Motor neuron (in vitro differentiated cells): ENCODE data around the gene CYB561A3. TPM values are rescaled to one million over a fixed set of nuclear protein-coding genes. Genes with fewer than 3 reads are reported as not detected.

Experiments used
- ATAC-seq, 8 experiments: fragments of 200-7000 bp; cut with Tn5 transposase; replicated peaks in 6 of 8; 2 replicates each; pipeline ENCODE4 v1.8.0; 2021; ENCODE audit warnings: mild to moderate bottlenecking in 8 of 8, moderate library complexity in 8 of 8
- H3K27ac ChIP-seq, 2 donors: fragments of 250-450 bp; sonication (Bioruptor Pico); 2 replicates each; pipeline ENCODE4 v1.9.0; 2021; ENCODE audit warnings: antibody characterized with exemption in 2 of 2, mild to moderate bottlenecking in 2 of 2, moderate library complexity in 1 of 2
- H3K4me1 ChIP-seq, 2 donors: fragments of 250-450 bp; sonication (Bioruptor Pico); replicated peaks in 1 of 2; 2 replicates each; pipeline ENCODE4 v1.6.1; 2021; ENCODE audit warnings: antibody characterized with exemption in 2 of 2, mild to moderate bottlenecking in 2 of 2, moderate library complexity in 1 of 2
- H3K4me3 ChIP-seq, 5 donors: fragments of 250-450 bp; sonication (Bioruptor Pico); 2 replicates each; pipeline ENCODE4 v1.9.0; 2021; ENCODE audit warnings: antibody characterized with exemption in 5 of 5, mild to moderate bottlenecking in 5 of 5, moderate library complexity in 4 of 5
- WGBS, 10 experiments: fragments of 450-650 bp; shearing (Covaris generic); methylation state at CpG; one replicate each; pipeline ENCODE4 v1.0.0; 2022; 5-methylcytosine and 5-hydroxymethylcytosine counted together
- in situ Hi-C, 9 experiments: fragments of 400-800 bp; cut with MboI; loops; one replicate each; pipeline ENCODE4 v1.15.0; 2021; ENCODE audit warnings: low sequenced_read_pairs in 9 of 9, low pct_unique_long_range_greater_than_20kb in 2 of 9; ENCODE audit not compliant: unreplicated experiment in 9 of 9
- total RNA-seq, 8 experiments: library from RNA; unstranded; fragments of 300-600 nt; gene quantifications; 2 replicates each; pipeline versions ENCODE4 v1.2.3 to v1.2.4, GENCODE V29; 2022

CYB561A3 gene
- total RNA-seq, 8 experiments from 2014 or later = 8.0 to 56.3 (median 16.8) TPM

DNA sequence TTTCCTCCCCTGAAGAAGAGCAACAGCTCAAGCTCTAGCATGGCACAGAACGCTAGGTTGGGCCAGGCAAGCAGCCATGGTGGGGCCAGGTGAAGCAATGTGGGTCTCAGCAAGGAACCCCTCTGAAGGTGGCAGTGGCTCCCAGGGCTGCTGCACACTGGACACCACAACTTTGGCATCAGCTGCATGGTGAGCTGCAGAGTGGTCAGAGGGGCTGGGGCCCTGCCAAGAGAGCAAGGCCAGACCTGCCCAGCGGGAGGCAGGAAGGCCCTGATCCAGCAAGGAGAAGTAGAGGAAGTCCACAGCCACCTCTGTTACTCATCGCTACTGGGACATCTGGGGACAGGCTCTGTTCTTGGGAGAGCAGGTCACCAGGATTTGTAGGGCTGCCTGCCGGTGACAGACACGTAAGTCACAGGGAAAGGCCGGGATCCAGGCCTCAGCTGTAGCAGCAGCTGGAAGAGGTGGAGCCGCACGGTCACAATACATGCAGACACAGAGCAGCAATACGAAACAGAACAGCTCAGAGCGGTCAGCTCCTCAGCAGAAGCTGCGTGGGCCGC, 12.4 kb downstream of the CYB561A3 start:
- Histone ChIP-seq H3K27ac (peak overlapping the region; percentile 67 to 85), H3K4me3 (no peak overlapping the region), H3K4me1 (peaks cover 2 to 8% of the 10 kb centered on the region in 2 donors)
- peak in 5 of 8 experiments; percentile 3 to 86 (median 77) for ATAC-seq
- 60 to 100% (median 70%) methylated on average over 1 to 8 of the region's 12 CpGs; no CpG with 5 or more reads in 6 of the 10 experiments for WGBS, 10 experiments
- in situ Hi-C loops = loop anchor here in 1 of 9 experiments (25.0 kb wide), 1 partner anchor 288 kb away; no protein-coding TSS in a partner anchor

DNA sequence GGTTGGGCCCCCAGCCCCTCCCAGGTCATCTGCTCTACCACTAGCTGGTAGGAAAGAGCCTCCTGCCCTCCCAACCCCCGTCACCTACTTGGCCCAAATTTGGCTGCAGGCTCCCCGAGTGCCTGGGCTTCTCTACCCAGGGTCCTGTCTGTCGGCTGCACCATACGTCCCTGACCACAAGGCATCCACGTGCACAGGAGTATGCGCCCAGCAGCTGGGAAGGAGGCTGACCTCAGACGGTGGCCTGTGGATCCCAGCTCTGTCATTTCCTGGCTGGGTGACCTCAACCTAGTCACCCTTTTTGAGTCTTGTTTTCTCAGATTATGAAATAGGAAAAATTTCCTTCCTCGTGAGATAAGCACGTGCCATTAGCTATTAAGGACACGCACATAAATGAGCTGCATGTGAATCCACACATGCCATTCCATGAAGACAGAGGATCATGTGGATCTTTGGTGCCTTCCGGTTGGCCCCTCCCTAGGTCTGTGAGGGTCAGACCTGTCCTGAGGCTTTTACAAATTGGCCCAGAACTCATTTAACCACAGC, 13.7 kb downstream of the CYB561A3 start:
- in situ Hi-C loops = loop anchor here in 1 of 9 experiments (25.0 kb wide), 1 partner anchor 289 kb away; no protein-coding TSS in a partner anchor
- no peak overlapping the region for H3K4me3 ChIP-seq
- WGBS, 10 experiments = 70 to 100% (median 93%) methylated on average over 1 to 4 of the region's 11 CpGs; no CpG with 5 or more reads in 5 of the 10 experiments
- peaks cover 2 to 8% of the 10 kb centered on the region in 2 donors for H3K4me1 ChIP-seq
- H3K27ac ChIP-seq = no peak overlapping the region
- no peak for ATAC-seq

DNA sequence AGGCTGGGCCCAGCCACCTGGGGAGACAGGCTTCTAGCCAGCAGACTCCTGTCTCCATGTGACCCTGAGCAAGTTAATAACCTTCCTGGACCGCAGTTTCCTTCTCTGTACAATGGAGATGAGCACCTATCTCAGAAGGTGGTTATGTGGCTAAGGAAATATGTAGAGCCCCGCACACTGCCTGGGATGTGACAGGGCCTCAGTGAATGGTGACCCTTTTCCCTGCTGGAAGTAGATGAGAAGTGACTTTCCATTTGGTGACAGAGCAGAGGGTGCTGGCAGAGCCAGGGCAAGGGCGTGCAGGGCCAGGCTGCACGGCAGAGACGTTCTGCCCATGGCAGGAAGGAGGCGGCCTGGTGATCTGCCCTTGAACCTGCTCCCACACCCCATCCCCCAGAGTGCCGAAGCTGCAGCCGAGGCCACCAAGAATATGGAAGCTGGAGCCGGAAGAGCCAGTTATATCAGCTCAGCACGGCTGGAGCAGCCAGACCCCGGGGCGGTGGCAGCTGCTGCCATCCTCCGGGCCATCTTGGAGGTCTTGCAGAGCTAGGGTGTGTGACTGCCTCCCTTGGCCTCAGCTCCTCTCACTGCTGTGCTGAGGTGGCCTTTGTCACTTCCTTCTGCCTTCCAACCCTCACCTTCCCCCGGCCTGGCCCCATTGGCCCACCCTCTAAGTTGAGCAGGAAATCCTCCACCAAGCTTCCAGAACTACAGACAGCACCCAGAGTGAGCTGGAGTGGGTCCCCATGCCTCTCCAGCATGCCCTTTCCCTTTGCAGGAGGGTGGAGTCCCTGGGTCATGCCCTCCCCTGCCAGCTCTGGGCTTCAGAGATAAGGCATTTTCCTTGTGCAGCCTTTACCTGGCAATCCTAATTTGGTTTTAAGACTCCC, 15.5 kb downstream of the CYB561A3 start:
- no peak overlapping the region for H3K4me3 ChIP-seq
- no peak for ATAC-seq
- H3K4me1 ChIP-seq = peaks cover 2 to 8% of the 10 kb centered on the region in 2 donors
- no peak overlapping the region for H3K27ac ChIP-seq
- in situ Hi-C loops = loop anchor here in 1 of 9 experiments (25.0 kb wide), 1 partner anchor 291 kb away; no protein-coding TSS in a partner anchor
- WGBS, 10 experiments = 60 to 100% (median 95%) methylated on average over 1 to 6 of the region's 14 CpGs; no CpG with 5 or more reads in 3 of the 10 experiments

DNA sequence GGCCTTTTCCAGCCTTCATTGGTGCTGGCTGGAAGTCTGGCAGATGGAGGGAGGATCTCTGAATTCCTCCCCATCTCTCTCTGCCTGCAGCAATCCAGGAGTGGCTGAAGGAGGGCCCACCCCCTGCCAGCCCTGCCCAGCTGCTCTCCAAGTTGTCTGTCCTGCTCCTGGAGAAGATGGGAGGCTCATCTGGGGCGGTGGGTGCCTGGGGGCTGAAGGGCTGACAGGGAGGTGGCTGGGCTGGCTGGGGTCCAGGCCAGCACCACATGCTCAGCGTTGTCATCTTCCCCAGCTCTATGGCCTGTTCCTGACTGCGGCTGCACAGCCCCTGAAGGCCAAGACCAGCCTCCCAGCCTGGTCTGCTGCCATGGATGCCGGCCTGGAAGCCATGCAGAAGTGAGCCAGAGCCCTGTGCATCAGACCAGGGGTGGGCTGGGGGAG, 16.5 kb downstream of the CYB561A3 start:
- WGBS, 10 experiments = 0 to 80% (median 23%) methylated on average over 1 to 3 of the region's 4 CpGs; no CpG with 5 or more reads in 5 of the 10 experiments
- peak overlapping the region; percentile 45 to 69 for H3K27ac ChIP-seq
- ATAC-seq = peak; percentile 54 to 97 (median 76)
- no peak overlapping the region for H3K4me3 ChIP-seq
- H3K4me1 ChIP-seq = peaks cover 2 to 8% of the 10 kb centered on the region in 2 donors
- in situ Hi-C loops = loop anchor here in 1 of 9 experiments (25.0 kb wide), 1 partner anchor 292 kb away; no protein-coding TSS in a partner anchor

GRCh38 chr11:61343792-61344745, 17.6 kb downstream of the CYB561A3 start:
- Histone ChIP-seq H3K4me1 (no peaks in the 10 kb centered on the region), H3K4me3 (no peak overlapping the region), H3K27ac (peak overlapping the region in 1 of 2 donors; percentile 69)
- WGBS, 10 experiments = 88 to 97% (median 90%) methylated on average over 3 to 13 of the region's 29 CpGs; no CpG with 5 or more reads in 4 of the 10 experiments
- in situ Hi-C loops = loop anchor here in 1 of 9 experiments (25.0 kb wide), 1 partner anchor 293 kb away; no protein-coding TSS in a partner anchor
- no peak for ATAC-seq

DNA sequence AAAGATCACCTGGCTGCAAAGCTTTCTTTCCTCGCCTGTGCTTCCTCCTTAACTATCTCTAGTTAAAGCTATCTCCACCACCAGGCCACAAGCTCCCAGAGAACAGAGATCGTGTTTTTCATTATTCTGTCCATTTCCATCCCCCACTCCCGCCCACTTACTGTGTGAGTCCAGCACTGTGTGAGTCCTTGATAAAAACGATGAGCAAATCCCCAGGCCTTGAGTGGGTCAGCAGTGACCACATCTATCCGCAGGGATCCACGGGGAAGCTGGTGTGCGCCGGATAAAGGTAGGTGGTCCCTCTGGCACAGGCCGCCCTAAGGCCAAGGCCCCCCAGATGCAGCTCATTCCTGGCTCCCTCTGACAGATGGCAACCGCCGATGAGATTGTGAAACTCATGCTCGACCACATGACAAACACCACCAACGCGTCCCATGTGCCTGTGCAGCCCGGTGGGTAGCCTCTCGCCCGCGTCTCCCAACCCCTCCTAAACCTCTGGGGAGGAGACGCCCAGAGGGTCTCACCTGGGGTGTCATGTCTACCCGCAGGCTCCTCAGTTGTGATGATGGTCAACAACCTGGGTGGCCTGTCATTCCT, 19.4 kb downstream of the CYB561A3 start:
- no peaks in the 10 kb centered on the region for H3K4me1 ChIP-seq
- no peak overlapping the region for H3K4me3 ChIP-seq
- in situ Hi-C loops = loop anchor here in 1 of 9 experiments (25.0 kb wide), 1 partner anchor 295 kb away; no protein-coding TSS in a partner anchor
- no peak overlapping the region for H3K27ac ChIP-seq
- WGBS, 10 experiments = 45 to 100% (median 88%) methylated on average over 1 to 9 of the region's 20 CpGs; no CpG with 5 or more reads in 3 of the 10 experiments
- no peak for ATAC-seq

DNA sequence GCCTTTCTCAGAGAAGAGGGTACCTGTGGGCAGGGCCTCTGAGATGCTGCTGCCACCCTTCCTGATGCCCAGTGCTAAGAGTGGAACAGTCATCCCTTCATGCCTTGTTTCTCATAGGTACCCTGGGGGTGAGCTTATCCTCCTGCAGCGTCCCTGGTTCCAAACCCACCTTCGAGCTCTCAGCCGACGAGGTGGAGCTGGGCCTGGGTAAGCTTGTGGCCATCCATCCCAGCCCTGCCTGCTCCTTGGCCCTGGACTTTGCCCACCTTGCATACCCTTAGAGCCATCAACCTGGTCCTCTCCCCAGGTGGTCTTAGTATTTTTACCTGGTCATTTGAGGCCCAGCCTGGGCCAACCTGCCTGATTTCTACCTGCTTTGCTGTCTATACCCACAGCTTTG, 20.0 kb downstream of the CYB561A3 start:
- Histone ChIP-seq H3K27ac (no peak overlapping the region), H3K4me3 (no peak overlapping the region), H3K4me1 (peaks cover under 1 to 2% of the 10 kb centered on the region in 2 donors)
- no peak for ATAC-seq
- in situ Hi-C loops = loop anchor here in 1 of 9 experiments (25.0 kb wide), 1 partner anchor 296 kb away; no protein-coding TSS in a partner anchor
- WGBS, 10 experiments = no CpG with 5 or more reads among the region's 4 CpGs

DNA sequence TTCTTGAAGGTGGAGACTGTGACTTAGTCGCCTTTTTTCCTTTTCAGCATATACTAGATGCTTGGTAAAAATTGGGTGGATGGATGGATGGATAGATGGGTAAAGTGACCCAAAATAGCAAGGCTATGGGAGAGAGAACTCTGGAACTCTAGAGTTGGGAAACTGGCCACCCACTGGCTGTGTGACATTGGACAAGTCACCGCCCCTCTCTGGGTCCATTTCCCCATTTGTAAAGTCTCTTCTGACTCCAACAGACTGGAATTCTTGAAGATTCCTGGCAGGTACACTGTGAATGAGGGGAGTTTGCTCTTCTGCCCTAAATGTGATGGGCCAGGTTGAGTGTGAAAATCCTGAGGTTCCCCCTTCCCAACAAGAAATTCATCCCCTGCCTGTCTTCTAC, 20.7 kb downstream of the CYB561A3 start:
- H3K4me1 ChIP-seq = peaks cover 6% of the 10 kb centered on the region in 2 donors
- 93 to 100% (median 100%) methylated on average over 1 to 2 of the region's 2 CpGs; no CpG with 5 or more reads in 7 of the 10 experiments for WGBS, 10 experiments
- H3K4me3 ChIP-seq = no peak overlapping the region
- H3K27ac ChIP-seq = no peak overlapping the region
- ATAC-seq = no peak
- in situ Hi-C loops = loop anchor here in 1 of 9 experiments (25.0 kb wide), 1 partner anchor 296 kb away; no protein-coding TSS in a partner anchor

GRCh38 chr11:61339490-61339878, 22.2 kb downstream of the CYB561A3 start:
- ATAC-seq = no peak
- WGBS, 10 experiments = 52 to 100% (median 94%) methylated on average over 1 to 4 of the region's 4 CpGs; no CpG with 5 or more reads in 3 of the 10 experiments
- H3K27ac ChIP-seq = no peak overlapping the region
- H3K4me3 ChIP-seq = no peak overlapping the region
- H3K4me1 ChIP-seq = peaks cover 12 to 18% of the 10 kb centered on the region in 2 donors
- in situ Hi-C loops = loop anchor here in 2 of 9 experiments (10.0 to 25.0 kb wide), 2 partner anchors 45 to 298 kb away; no protein-coding TSS in a partner anchor

DNA sequence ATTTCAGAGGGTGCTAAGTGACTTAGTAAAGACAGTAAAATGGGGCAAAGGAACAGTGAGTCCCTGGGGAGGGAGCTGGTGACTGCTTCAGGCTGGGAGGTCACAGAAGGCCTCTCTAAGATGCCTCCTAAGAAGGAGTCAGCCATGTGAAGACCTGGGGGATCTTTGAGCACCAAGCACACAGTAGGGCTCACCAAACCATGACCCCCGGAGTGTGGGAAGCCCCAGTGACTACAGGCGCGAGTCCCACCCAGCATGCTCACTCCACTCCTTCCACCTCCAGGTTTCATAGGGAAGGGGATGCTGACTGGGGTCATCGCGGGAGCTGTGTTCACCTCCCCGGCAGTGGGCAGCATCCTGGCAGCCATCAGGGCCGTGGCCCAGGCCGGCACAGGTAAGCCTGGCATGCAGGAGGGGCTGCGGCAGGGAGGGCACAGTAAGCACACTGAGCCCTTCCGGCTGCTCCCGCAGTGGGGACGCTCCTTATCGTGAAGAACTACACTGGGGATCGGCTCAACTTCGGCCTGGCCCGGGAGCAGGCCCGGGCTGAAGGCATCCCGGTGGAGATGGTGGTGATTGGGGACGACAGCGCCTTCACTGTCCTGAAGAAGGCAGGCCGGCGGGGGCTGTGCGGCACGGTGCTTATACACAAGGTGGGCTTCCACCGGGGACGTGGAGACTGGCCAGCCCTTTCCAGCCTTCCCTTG, 22.7 kb downstream of the CYB561A3 start:
- Histone ChIP-seq H3K4me1 (peaks cover 18 to 24% of the 10 kb centered on the region in 2 donors), H3K4me3 (no peak overlapping the region), H3K27ac (no peak overlapping the region)
- in situ Hi-C loops = loop anchor here in 2 of 9 experiments (10.0 to 25.0 kb wide), 2 partner anchors 46 to 298 kb away; no protein-coding TSS in a partner anchor
- ATAC-seq = no peak
- WGBS, 10 experiments = 74 to 100% (median 95%) methylated on average over 2 to 13 of the region's 26 CpGs; no CpG with 5 or more reads in 2 of the 10 experiments
